Kidney capillary endothelial cell (primary cell): ENCODE data around the gene PTPRN2.
"Not testable (repeated sequence)": the region's sequence is repeated elsewhere in the genome, so short reads cannot be mapped to it uniquely, and the experiment has no call there.

Experiments used
- DNase-seq: peaks from one replicate; pipeline ENCODE4 v3.0.0-alpha.2; 2018; ENCODE audit warnings: low spot score

Gene PTPRN2

DNA sequence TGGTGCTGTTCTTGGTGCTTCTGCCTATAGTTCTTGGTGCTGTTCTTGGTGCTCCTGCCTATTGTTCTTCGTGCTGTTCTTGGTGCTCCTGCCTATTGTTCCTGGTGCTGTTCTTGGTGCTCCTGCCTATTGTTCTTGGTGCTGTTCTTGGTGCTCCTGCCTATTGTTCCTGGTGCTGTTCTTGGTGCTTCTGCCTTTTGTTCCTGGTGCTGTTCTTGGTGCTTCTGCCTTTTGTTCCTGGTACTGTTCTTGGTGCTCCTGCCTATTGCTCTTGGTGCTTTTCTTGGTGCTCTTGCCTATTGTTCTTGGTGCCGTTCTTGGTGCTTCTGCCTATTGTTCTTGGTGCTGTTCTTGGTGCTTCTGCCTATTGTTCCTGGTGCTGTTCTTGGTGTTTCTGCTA is 71.1 kb downstream of the PTPRN2 start:
- no peak for DNase-seq

DNA sequence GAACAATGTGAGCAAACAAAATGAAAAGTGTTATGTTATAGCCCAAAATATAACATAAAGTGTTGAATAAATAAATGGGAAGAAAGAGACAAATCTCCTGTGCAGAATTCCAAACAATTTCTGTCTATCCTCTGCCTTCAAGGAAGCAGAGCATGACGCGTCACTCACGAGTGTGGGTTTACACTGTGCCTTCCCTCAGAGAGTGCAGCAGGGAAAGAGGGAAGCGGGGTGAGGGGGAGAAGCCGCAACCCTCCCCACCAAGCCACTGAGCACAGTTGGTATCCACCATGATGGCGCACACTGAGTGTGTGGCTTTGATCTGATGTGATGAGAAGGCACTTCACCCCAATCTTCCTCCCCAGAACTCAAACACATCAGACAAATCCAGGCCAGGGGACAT is 74.8 kb downstream of the PTPRN2 start:
- DNase-seq, result no peak

DNA sequence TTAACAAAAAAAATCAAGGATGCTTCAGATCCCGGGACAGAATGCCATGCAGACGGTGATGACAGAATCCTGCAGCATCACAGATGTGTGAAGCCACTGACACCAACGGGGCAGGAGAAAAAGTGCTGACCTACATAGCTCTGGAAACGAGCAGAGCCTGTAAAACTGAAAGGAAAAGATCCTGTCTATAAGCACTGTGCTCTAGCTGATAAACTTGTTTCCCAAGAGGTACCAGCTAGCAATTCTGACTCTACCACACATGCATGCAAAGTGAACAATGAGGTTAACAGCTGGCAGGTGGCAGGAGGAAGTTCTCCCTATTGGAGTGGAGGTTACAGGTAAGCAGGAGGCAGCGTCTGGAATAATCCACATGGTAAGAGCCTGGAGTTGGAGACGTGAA is 75.6 kb downstream of the PTPRN2 start:
- no peak for DNase-seq

GRCh38 chr7:158508802-158509385 is 78.7 kb downstream of the PTPRN2 start:
- DNase-seq, result no peak

DNA sequence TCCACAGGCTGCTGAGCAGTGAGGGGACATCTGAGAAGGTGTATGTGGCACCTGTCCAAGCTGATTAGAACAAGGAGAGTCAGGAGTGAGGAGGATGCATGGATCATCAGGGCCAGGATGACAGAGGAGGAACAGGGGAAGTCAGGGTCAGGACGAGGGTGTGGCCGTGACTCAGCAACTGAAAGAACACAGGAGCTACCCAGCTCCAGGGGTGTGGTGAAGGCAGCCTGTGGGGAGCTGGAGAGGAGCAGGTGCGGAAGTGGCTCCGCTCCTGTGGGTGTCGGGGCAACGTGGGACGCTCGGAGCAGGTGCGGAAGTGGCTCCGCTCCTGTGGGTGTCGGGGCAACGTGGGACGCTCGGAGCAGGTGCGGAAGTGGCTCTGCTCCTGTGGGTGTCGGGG is 79.3 kb downstream of the PTPRN2 start:
- DNase-seq, result not testable (repeated sequence)

DNA sequence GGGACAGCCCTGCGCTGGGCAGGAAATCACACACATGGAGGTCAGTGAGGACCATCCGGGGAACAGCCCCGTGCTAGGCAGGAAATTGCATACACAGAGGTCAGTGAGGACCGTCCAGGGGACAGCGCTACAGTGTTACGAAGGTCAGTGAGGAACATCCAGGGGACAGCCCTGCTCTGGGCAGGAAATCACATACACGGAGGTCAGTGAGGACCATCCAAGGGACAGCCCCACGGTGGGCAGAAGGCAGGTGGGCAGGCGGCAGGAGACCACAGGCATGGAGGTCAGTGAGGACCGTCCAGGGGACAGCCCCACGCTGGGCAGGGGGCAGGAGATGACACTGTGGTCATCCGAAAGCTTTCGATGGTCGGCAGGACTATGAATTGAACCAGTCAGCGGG is 79.7 kb downstream of the PTPRN2 start:
- DNase-seq, result no peak

DNA sequence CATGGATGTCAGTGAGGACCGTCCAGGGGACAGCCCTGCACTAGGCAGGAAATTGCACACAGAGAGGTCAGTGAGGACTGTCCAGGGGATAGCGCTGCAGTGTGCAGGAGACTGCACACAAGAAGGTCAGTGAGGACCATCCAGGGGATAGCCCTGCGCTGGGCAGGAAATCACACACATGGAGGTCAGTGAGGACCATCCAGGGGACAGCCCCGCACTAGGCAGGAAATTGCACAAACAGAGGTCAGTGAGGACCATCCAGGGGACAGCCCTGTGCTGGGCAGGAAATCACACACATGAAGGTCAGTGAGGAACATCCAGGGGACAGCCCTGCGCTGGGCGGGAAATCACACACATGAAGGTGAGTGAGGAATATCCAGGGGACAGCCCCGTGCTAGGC is 80.4 kb downstream of the PTPRN2 start:
- not testable (repeated sequence) for DNase-seq

GRCh38 chr7:158506626-158507025 is 81.0 kb downstream of the PTPRN2 start:
- DNase-seq, result no peak

- no peak for DNase-seq
Observed at GRCh38 chr7:158505683-158506082, 81.9 kb downstream of the PTPRN2 start.

GRCh38 chr7:158502068-158502750 is 85.4 kb downstream of the PTPRN2 start:
- DNase-seq, result no peak

GRCh38 chr7:158501393-158502067 is 86.1 kb downstream of the PTPRN2 start:
- DNase-seq, result no peak

GRCh38 chr7:158500651-158501052 is 87.0 kb downstream of the PTPRN2 start:
- DNase-seq, result no peak

GRCh38 chr7:158499082-158499455 is 88.6 kb downstream of the PTPRN2 start:
- no peak for DNase-seq

DNA sequence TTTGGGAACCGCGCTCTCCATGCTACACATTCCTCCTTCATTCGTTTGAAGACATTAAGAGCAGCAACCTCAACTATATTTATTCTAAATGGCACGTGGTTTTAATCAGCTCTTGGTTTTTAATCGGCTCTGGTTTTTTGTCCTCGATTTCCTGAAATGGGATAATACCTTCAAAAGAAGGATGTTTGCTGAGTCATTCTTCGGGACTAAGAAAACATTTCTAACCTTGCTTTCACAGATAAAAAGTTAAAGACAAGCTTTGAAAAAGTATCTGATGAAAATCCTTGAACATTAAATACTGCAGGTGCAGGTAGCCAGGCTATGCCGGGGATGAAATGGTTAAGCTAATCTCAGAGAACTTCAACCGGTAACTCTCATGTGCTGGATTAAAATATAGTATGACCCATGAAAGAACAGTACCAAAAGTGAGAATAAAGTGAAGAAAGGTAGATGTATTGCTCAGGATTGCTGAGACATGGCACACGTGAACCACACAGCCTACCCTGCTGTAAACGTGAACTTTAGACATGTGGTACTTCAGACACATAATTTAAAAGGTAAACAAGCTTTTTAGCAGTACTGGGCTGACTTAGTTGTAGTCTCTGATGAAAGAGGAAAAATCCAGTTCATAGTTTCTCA is 89.1 kb downstream of the PTPRN2 start:
- no peak for DNase-seq

DNA sequence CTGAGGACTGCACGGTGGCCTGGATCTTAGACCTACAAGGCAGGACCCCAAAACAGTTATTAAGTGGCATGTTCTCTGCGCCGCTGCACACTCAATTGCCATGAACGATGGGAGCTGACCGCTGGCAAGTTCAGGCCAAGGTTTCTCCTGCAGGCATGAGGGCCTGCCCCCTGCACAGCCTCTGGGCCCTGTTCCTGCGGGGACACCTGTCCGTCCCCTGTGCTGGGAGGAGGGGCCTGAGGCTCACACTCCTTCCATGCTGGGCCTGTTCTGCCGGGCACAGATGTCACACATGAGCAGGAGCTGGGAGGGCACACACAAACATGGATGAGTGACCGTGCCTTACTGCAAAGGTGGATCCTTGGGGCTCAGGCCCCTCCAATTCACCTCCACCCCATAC is 90.0 kb downstream of the PTPRN2 start:
- DNase-seq, result no peak

- DNase-seq, result peak; percentile 40
Observed at GRCh38 chr7:158495786-158496185, 91.8 kb downstream of the PTPRN2 start.

GRCh38 chr7:158495216-158495615 is 92.4 kb downstream of the PTPRN2 start:
- DNase-seq, result no peak

- DNase-seq, result no peak
Observed at GRCh38 chr7:158494643-158495042, 93.0 kb downstream of the PTPRN2 start.

- DNase-seq, result no peak
Observed at GRCh38 chr7:158494162-158494586, 93.4 kb downstream of the PTPRN2 start.

GRCh38 chr7:158492367-158492764 is 95.3 kb downstream of the PTPRN2 start:
- DNase-seq, result no peak

DNA sequence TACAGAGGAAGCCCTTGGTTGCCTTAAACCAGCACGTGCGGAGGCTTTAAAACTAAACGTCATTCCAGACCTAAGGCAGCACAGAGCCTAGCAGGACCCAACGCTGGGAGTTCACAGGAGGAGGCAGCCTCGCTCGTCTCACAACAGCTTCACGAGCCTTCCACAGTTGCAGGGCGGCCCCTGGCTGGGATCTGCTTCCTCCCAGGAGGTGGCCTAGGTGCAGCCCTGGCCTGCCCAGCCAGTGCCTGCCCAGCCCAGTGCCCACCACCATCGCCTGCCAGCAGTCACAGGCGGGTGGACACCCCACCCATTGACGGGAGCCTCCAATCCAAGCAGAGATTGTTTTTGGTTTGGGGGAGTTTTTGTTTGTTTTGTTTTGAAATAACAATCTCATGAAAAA is 96.5 kb downstream of the PTPRN2 start:
- no peak for DNase-seq

GRCh38 chr7:158490171-158490782 is 97.3 kb downstream of the PTPRN2 start:
- DNase-seq, result no peak
